Prostate gland (tissue), 2 donors: ENCODE data around the gene CASP6. TPM values are rescaled to one million over a fixed set of nuclear protein-coding genes. Genes with fewer than 3 reads are reported as not detected.

Experiments
- DNase-seq: peaks from one replicate; pipeline ENCODE4 v3.0.0-alpha.2; 2019; ENCODE audit warnings: low spot score
- H3K27ac ChIP-seq, 2 donors: fragments of 200-600 bp; sonication (generic); 2 replicates each; pipeline ENCODE4 v1.5.1; 2017 to 2019
- H3K27me3 ChIP-seq: fragments of 200-600 bp; sonication (generic); replicated peaks from 2 replicates; pipeline ENCODE4 v1.5.1; 2019; ENCODE audit not compliant: insufficient read depth
- H3K36me3 ChIP-seq, 2 donors: fragments of 200-600 bp; sonication (generic); 1 replicate in 1 of 2; 2 replicates in 1 of 2; pipeline versions ENCODE4 v1.5.1 to v1.8.1; 2017 to 2019
- H3K4me1 ChIP-seq: fragments of 200-600 bp; sonication (generic); replicated peaks from 2 replicates; pipeline ENCODE4 v1.5.1; 2019
- H3K4me3 ChIP-seq, 2 donors: fragments of 200-600 bp; sonication (generic); 2 replicates each; pipeline ENCODE4 v1.5.1; 2017 to 2019
- H3K9me3 ChIP-seq: fragments of 200-600 bp; sonication (generic); 2 replicates; pipeline ENCODE4 v1.5.1; 2017
- POLR2A ChIP-seq: fragments of 450-650 bp; IDR thresholded peaks from one replicate; pipeline ENCODE4 v1.6.1; 2016; ENCODE audit warnings: antibody characterized with exemption, mild to moderate bottlenecking
- POLR2AphosphoS5 ChIP-seq: sonication (generic); formaldehyde crosslinking; IDR thresholded peaks from one replicate; pipeline ENCODE4 v1.6.1; 2017; ENCODE audit warnings: antibody characterized with exemption
- WGBS: methylation state at CpG from one replicate; pipeline ENCODE4 v1.1.5; 2018; 5-methylcytosine and 5-hydroxymethylcytosine counted together
- intact Hi-C: fragments of 100-400 bp; cut with DNase I; formaldehyde crosslinking; loops from one replicate; pipeline ENCODE4 v1.14.2; 2022
- total RNA-seq, 2 donors: library from RNA; depleted of rRNA; stranded (reverse); fragments of >200 nt; gene quantifications; one replicate each; pipeline ENCODE4 v1.1.0, GENCODE V29; 2016
- TF ChIP-seq, protein P1 (sequence below), 4 experiments: fragments of 200-600 bp in 2 of 4; fragments of 450-650 bp in 2 of 4; sonication (generic) in 2 of 4; IDR thresholded peaks; 1 replicate in 3 of 4; 2 replicates in 1 of 4; pipeline ENCODE4 v1.5.1; 2016 to 2019; ENCODE audit warnings: antibody characterized with exemption in 4 of 4, mild to moderate bottlenecking in 2 of 4, moderate library complexity in 2 of 4

Gene CASP6
- total RNA-seq, 2 donors from 2014 or later: 17.6 to 37.0 TPM

DNA sequence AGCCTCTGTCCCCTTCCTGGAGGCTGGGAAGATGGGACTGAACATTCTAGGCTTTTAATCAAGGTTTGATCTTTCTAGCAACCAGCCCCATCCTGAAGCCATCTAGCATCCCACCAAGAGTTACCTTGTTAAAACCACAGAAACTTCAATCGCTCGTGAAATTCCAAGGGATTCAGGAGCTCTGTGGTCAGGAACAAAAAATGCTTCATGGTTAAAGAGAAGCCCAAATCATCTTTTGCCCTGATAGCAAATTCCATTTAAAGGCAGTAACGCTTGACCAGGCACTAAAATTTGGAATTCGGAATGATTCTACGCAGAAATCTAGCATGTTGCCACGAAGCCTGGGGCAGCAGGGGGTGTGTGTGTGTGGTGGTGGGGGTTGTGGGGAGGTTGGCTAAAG is 47.8 kb downstream of the CASP6 start:
- intact Hi-C loops: no loop called here
- Histone ChIP-seq H3K4me3 (no peak overlapping the region), H3K27ac (no peak overlapping the region), H3K4me1 (no peaks in the 10 kb centered on the region), H3K36me3 (no peaks in the 10 kb centered on the region), H3K9me3 (no peaks in the 10 kb centered on the region), H3K27me3 (no peaks in the 10 kb centered on the region)
- 73% methylated on average over 6 of the region's 6 CpGs for WGBS
- TF ChIP-seq, protein P1, sequence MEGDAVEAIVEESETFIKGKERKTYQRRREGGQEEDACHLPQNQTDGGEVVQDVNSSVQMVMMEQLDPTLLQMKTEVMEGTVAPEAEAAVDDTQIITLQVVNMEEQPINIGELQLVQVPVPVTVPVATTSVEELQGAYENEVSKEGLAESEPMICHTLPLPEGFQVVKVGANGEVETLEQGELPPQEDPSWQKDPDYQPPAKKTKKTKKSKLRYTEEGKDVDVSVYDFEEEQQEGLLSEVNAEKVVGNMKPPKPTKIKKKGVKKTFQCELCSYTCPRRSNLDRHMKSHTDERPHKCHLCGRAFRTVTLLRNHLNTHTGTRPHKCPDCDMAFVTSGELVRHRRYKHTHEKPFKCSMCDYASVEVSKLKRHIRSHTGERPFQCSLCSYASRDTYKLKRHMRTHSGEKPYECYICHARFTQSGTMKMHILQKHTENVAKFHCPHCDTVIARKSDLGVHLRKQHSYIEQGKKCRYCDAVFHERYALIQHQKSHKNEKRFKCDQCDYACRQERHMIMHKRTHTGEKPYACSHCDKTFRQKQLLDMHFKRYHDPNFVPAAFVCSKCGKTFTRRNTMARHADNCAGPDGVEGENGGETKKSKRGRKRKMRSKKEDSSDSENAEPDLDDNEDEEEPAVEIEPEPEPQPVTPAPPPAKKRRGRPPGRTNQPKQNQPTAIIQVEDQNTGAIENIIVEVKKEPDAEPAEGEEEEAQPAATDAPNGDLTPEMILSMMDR (IDR thresholded peaks at IDR 0.05): no peak
- TF ChIP-seq POLR2AphosphoS5: no peak
- TF ChIP-seq POLR2A: no peak
- DNase-seq: no peak

DNA sequence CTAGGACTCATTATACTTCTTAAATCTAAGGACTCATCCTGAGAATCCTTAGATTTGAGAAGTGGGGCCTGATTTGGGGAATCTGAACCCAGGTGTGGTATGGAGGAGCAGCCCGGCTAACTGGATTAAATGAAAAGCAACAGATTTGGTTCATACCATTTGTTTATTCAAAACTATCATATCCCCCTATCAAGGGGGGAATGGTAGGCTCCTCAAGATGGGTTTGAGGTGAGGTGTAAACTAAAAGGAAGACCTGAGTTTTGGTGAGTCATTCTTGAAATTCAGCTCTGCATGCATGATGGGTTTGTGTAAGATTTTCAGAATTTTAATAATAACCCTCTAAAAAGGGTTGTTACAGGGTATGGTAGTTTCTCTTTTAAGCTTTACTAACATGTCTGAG is 53.4 kb downstream of the CASP6 start:
- Histone ChIP-seq H3K27ac (no peak overlapping the region), H3K4me3 (no peak overlapping the region), H3K4me1 (no peaks in the 10 kb centered on the region), H3K9me3 (no peaks in the 10 kb centered on the region), H3K36me3 (no peaks in the 10 kb centered on the region), H3K27me3 (no peaks in the 10 kb centered on the region)
- TF ChIP-seq POLR2AphosphoS5: no peak
- TF ChIP-seq POLR2A: no peak
- TF ChIP-seq, protein P1 (IDR thresholded peaks at IDR 0.05): no peak
- intact Hi-C loops: no loop called here
- 95% methylated on average over 1 of the region's 1 CpG for WGBS
- no peak for DNase-seq

DNA sequence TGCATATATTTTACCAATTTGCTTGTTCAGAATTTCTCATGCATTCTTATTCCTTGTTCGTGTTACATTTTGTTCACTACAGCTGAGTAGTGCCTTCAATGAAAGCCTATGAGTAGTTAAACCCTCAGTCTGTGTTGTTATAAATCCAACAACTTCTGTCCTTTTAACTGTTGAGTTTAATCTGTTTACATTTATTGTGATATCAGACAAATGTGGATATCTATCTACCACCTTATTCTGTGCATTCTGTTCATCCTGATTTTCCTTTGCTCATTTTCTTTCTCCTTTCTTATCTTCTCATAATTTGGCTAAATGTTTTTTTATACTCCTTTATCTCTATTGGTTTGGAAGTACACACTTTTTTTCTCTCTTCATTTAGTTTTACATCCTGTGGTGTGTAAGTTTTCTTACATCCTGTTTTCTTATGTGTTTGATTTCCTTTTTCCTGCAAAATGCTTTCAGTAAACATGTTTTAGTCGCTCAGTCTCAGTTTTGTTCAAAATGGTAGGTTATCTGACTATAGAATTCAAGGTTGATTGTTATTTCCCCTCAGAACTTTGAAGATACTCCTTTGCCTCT is 54.2 kb downstream of the CASP6 start:
- Histone ChIP-seq H3K9me3 (no peaks in the 10 kb centered on the region), H3K27me3 (no peaks in the 10 kb centered on the region), H3K4me1 (no peaks in the 10 kb centered on the region), H3K4me3 (no peak overlapping the region), H3K36me3 (no peaks in the 10 kb centered on the region), H3K27ac (no peak overlapping the region)
- no peak for DNase-seq
- intact Hi-C loops: no loop called here
- TF ChIP-seq POLR2A (no peak), POLR2AphosphoS5 (no peak)
- TF ChIP-seq, protein P1 (IDR thresholded peaks at IDR 0.05): no peak
- WGBS: 88% methylated on average over 2 of the region's 2 CpGs

DNA sequence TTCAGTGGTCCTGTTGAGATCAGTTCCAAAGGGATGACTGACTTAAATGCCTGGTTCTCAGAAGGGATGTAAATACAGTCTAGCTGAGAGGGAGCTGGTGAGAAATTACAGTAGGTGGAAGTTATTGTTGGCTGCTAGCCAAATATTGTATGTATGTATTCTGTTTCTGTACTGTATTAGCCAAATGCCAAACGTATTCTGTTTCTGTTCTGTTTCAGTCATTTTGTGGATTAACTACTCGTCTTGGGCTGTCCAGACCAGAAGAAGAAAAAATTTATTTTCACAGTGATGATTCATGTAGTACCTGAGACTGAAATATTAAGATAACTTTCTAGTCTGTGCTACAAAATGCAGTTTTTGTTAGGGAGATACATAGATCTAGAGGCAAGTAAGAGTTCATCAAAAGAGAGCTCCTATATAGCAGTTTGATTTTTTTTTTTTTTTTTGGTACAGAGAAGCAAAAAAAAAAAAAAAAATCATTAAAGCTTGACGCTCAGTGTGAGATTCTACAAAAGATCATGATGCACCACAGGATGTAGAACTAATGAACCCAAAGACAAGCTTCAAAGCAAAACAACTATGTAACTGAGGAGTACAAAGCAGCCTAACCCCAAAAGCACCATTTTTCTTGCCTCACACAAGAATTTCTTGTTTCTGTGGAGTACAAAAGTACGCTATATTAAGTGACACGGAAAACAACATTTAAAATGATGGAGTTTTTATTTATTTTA is 54.8 kb downstream of the CASP6 start:
- intact Hi-C loops: no loop called here

More for the DNA sequence above, 54.8 kb downstream of the CASP6 start:
- no peaks in the 10 kb centered on the region for H3K27me3 ChIP-seq
- H3K4me3 ChIP-seq: no peak overlapping the region
- H3K9me3 ChIP-seq: no peaks in the 10 kb centered on the region
- DNase-seq: no peak
- no peak for TF ChIP-seq POLR2AphosphoS5
- TF ChIP-seq POLR2A: no peak
- TF ChIP-seq, protein P1 (IDR thresholded peaks at IDR 0.05): no peak
- no peak overlapping the region for H3K27ac ChIP-seq
- no peaks in the 10 kb centered on the region for H3K36me3 ChIP-seq
- no peaks in the 10 kb centered on the region for H3K4me1 ChIP-seq
- 71% methylated on average over 5 of the region's 5 CpGs for WGBS
